ENCODE results near the gene WDPCP. TPM values are rescaled to one million over a fixed set of nuclear protein-coding genes. Genes with fewer than 3 reads are reported as not detected.
"Not testable (repeated sequence)": the region's sequence is repeated elsewhere in the genome, so short reads cannot be mapped to it uniquely, and the experiment has no call there.

Gene WDPCP
- total and polyA plus RNA-seq, 2 of the 4 experiments (the other 2 are of a cell fraction), result 2.2 to 10.2 TPM

DNA sequence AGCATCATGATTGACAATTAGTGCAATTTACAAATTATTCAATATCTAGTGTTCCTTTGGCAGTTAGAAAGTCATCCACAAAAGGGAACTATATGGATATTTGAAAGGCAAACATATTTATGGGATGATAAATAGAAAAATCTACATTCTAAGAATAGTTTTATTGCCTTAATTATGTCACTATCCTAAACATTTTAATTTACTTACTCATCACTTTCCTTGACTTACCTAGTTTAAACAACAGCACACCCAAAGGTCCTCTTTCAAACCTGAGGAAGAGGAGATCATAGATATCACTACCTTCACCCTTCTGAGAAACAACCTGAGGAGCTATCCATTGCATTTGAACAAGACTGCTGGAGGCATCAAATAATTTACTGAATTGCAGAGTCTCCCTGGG is 184.5 kb downstream of the WDPCP start:
- H3K9ac ChIP-seq (ENCODE audit: low read depth, low read length), result no peak overlapping the region
- H2BK15ac ChIP-seq (ENCODE audit: low read depth, low read length), result no peak overlapping the region
- H4K8ac ChIP-seq (ENCODE audit: low read depth in 2 of 2, low read length in 2 of 2), result no peak overlapping the region
- H2AK5ac ChIP-seq (ENCODE audit: low read depth, low read length), result no peak overlapping the region
- H3K4me2 ChIP-seq (ENCODE audit: low read depth, low read length), result no peak overlapping the region
- dilution Hi-C loops (cut with HindIII; ENCODE audit: low sequenced_read_pairs, unreplicated experiment) (no loop called here), intact Hi-C loops (cut with micrococcal nuclease) (no loop called here), in situ Hi-C loops (cut with MboI; ENCODE audit: low sequenced_read_pairs) (no loop called here)
- DNase-seq (no peak), ATAC-seq (ENCODE audit: low read depth) (no peak)
- no peaks in the 10 kb centered on the region for H3K27me3 ChIP-seq (ENCODE audit: control insufficient read depth, insufficient read depth, low read length)
- no peak overlapping the region for H3K4me3 ChIP-seq (ENCODE audit: insufficient read depth, low read depth, low read length)
- no peak overlapping the region for H2AFZ ChIP-seq (replicated peaks; ENCODE audit: low read length, poor library complexity)
- H3K9me1 ChIP-seq (ENCODE audit: insufficient read depth, low read length), result no peaks in the 10 kb centered on the region
- no peaks in the 10 kb centered on the region for H3K36me3 ChIP-seq (ENCODE audit: control insufficient read depth, insufficient read depth, low read length)
- H3K27ac ChIP-seq (ENCODE audit: insufficient read depth, low read length), result no peak overlapping the region
- TF ChIP-seq MXI1 (IDR thresholded peaks at IDR 0.05; ENCODE audit: borderline replicate concordance, low read depth, low read length), result no peak
- TF ChIP-seq FOS (IDR thresholded peaks at IDR 0.05; ENCODE audit: low read depth, low read length), result no peak
- TF ChIP-seq, protein P1, sequence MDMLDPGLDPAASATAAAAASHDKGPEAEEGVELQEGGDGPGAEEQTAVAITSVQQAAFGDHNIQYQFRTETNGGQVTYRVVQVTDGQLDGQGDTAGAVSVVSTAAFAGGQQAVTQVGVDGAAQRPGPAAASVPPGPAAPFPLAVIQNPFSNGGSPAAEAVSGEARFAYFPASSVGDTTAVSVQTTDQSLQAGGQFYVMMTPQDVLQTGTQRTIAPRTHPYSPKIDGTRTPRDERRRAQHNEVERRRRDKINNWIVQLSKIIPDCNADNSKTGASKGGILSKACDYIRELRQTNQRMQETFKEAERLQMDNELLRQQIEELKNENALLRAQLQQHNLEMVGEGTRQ (IDR thresholded peaks at IDR 0.05; ENCODE audit: low read depth, low read length), result no peak
- TF ChIP-seq CEBPB (IDR thresholded peaks at IDR 0.05; ENCODE audit: low read depth, low read length), result no peak
- TF ChIP-seq NFE2L2 (IDR thresholded peaks at IDR 0.05; ENCODE audit: low read depth, low read length), result no peak
- no peak for TF ChIP-seq SMC3 (IDR thresholded peaks at IDR 0.05; ENCODE audit: low read depth, low read length)
- no peak for TF ChIP-seq MAFK (IDR thresholded peaks at IDR 0.05; ENCODE audit: low read depth, low read length)
- no peak for TF ChIP-seq RFX5 (IDR thresholded peaks at IDR 0.05; ENCODE audit: low read depth, low read length)
- TF ChIP-seq POLR2A (IDR thresholded peaks at IDR 0.05; ENCODE audit: low read depth, low read length), result no peak
- no peak for TF ChIP-seq RCOR1 (IDR thresholded peaks at IDR 0.05; ENCODE audit: insufficient replicate concordance, low read length)
- no peak for TF ChIP-seq BHLHE40 (IDR thresholded peaks at IDR 0.05; ENCODE audit: low read depth, low read length)
- H3K56ac ChIP-seq (ENCODE audit: extremely low read depth, insufficient read depth, low read length), result no peak overlapping the region
- H4K20me1 ChIP-seq (ENCODE audit: insufficient read depth, low read length), result no peaks in the 10 kb centered on the region
- no peaks in the 10 kb centered on the region for H3K4me1 ChIP-seq (ENCODE audit: control insufficient read depth, insufficient read depth, low read length)
- no peak overlapping the region for H2AK9ac ChIP-seq (replicated peaks; ENCODE audit: low read depth, low read length, poor library complexity)
- H4K5ac ChIP-seq (ENCODE audit: low read depth, low read length), result no peak overlapping the region
- H3K18ac ChIP-seq (ENCODE audit: low read depth, low read length), result no peak overlapping the region
- no peaks in the 10 kb centered on the region for H3K9me3 ChIP-seq (ENCODE audit: control insufficient read depth, insufficient read depth, low read length)
- ChIA-PET CTCF (no interaction called here), POLR2A (ENCODE audit: unreplicated experiment) (no interaction called here)
- H3K23ac ChIP-seq (ENCODE audit: low read depth, low read length), result no peak overlapping the region
- H2BK5ac ChIP-seq (ENCODE audit: low read depth, low read length, poor library complexity, severe bottlenecking), result no peak overlapping the region
- H2BK20ac ChIP-seq (ENCODE audit: low read depth, low read length), result no peak overlapping the region
- no peak overlapping the region for H3K14ac ChIP-seq (replicated peaks; ENCODE audit: low read depth, low read length)
- H3K79me1 ChIP-seq (ENCODE audit: low read depth in 1 of 2, low read length in 2 of 2), result no peaks in the 10 kb centered on the region
- BruUV-seq (replicated peaks), result no TSS peak
- no peak overlapping the region for H4K91ac ChIP-seq (ENCODE audit: insufficient read depth, low read depth, low read length)
- H3K4ac ChIP-seq (ENCODE audit: low read depth, low read length), result no peak overlapping the region
- H2BK120ac ChIP-seq (ENCODE audit: low read depth, low read length), result no peak overlapping the region

DNA sequence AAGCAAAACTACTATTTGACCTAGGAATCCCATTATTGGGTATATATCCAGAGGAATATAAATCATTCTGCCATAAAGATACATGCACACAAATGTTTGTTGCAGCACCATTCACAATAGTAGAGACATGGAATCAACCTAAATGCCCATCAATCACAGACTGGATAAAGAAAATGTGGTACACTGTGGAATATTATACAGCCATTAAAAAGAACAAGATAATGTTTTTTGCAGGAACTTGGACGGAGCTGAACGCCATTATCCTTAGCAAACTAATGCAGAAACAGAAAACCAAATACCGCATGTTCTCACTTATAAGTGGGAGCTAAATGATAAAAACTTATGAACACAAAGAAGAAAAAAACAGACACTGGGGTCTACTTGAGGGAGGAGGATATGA is 185.4 kb downstream of the WDPCP start:
- DNase-seq; POLR2A ChIA-PET (ENCODE audit: unreplicated experiment); H3K4me3 ChIP-seq (ENCODE audit: insufficient read depth, low read depth, low read length); H3K4me2 ChIP-seq (ENCODE audit: low read depth, low read length); H2AK9ac ChIP-seq (replicated peaks; ENCODE audit: low read depth, low read length, poor library complexity); H3K56ac ChIP-seq (ENCODE audit: extremely low read depth, insufficient read depth, low read length); H3K9me1 ChIP-seq (ENCODE audit: insufficient read depth, low read length); H2BK5ac ChIP-seq (ENCODE audit: low read depth, low read length, poor library complexity, severe bottlenecking); H3K4ac ChIP-seq (ENCODE audit: low read depth, low read length); H3K27ac ChIP-seq (ENCODE audit: insufficient read depth, low read length); H4K5ac ChIP-seq (ENCODE audit: low read depth, low read length); H3K23ac ChIP-seq (ENCODE audit: low read depth, low read length); BruUV-seq (replicated peaks); H3K14ac ChIP-seq (replicated peaks; ENCODE audit: low read depth, low read length); H4K8ac ChIP-seq (ENCODE audit: low read depth in 2 of 2, low read length in 2 of 2); H2AFZ ChIP-seq (replicated peaks; ENCODE audit: low read length, poor library complexity); H3K4me1 ChIP-seq (ENCODE audit: control insufficient read depth, insufficient read depth, low read length); dilution Hi-C loops (cut with HindIII; ENCODE audit: low sequenced_read_pairs, unreplicated experiment); H4K91ac ChIP-seq (ENCODE audit: insufficient read depth, low read depth, low read length); H3K18ac ChIP-seq (ENCODE audit: low read depth, low read length); H2BK120ac ChIP-seq (ENCODE audit: low read depth, low read length); H4K20me1 ChIP-seq (ENCODE audit: insufficient read depth, low read length); in situ Hi-C loops (cut with MboI; ENCODE audit: low sequenced_read_pairs); H2BK15ac ChIP-seq (ENCODE audit: low read depth, low read length); H2BK20ac ChIP-seq (ENCODE audit: low read depth, low read length); H3K27me3 ChIP-seq (ENCODE audit: control insufficient read depth, insufficient read depth, low read length); H3K36me3 ChIP-seq (ENCODE audit: control insufficient read depth, insufficient read depth, low read length); CTCF ChIA-PET; intact Hi-C loops (cut with micrococcal nuclease); H3K79me1 ChIP-seq (ENCODE audit: low read depth in 1 of 2, low read length in 2 of 2); H3K9ac ChIP-seq (ENCODE audit: low read depth, low read length); H2AK5ac ChIP-seq (ENCODE audit: low read depth, low read length); H3K9me3 ChIP-seq (ENCODE audit: control insufficient read depth, insufficient read depth, low read length); ATAC-seq (ENCODE audit: low read depth): not testable (repeated sequence)
- no CpG with 5 or more reads among the region's 3 CpGs for WGBS, 2 experiments (ENCODE audit: extremely low coverage in 2 of 2, insufficient read length in 1 of 2)

Data from IMR-90 (cell line).